GM18507 (cell line): ENCODE data around the gene TCEANC.
"Not testable (repeated sequence)": the region's sequence is repeated elsewhere in the genome, so short reads cannot be mapped to it uniquely, and the experiment has no call there.

Source experiments
- DNase-seq: peaks from one replicate; pipeline ENCODE4 v3.0.0; 2011; ENCODE audit warnings: low read depth; ENCODE audit not compliant: insufficient read length; ENCODE audit errors: extremely low spot score
- FAIRE-seq: peaks from 2 replicates; lab custom pipeline; 2011; peaks lifted over from hg19 to GRCh38; lab: Jason Lieb, UNC

Gene TCEANC

DNA sequence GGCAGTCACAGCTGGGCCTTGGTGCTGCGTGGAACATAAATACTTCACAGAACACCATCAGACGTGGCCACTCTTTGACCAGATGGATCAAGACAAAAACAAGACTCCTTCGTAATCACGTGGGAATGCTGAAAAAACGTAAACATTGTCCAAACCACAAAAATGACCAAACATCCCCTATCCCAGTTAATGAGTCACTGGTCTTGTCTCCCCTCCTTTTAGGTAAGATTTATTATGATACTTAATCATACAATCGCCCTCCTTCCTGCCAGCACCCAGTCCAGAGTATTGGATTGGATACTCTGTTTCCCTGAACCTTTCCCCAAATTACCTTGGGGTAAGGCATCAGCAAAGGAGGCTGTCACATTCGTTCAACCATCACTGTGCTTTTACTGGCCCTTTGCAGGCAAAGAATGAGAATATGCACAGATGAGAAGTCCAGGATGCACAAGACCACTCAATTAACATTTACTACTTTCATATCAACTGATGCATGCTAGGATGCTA, 601 bp upstream of the TCEANC start:
- FAIRE-seq (peak; percentile 49), DNase-seq (no peak)

GRCh38 chrX:13654116-13654515, 1.2 kb downstream of the TCEANC start:
- DNase-seq (no peak), FAIRE-seq (peak; percentile 44)

DNA sequence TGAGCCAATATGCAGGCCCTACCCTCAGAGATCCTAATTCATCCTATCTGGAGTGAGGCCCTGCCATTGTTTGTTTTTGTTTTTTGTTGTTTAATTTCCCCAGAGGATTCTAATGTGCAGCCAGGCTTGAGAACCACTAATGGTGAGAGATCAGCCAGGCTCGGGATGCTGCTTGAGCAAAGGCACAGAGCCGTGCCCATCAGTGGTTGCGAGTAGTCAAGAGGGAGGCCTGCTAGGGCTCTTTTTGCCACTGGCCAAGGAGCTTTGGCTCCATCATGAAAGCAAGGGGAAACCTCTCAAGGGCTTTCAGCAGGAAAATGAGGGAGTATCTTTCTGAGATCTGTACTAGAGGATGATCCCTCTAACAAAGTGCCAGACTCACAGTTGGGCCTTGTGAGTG, 2.7 kb downstream of the TCEANC start:
- DNase-seq (no peak), FAIRE-seq (peak; percentile 38)

DNA sequence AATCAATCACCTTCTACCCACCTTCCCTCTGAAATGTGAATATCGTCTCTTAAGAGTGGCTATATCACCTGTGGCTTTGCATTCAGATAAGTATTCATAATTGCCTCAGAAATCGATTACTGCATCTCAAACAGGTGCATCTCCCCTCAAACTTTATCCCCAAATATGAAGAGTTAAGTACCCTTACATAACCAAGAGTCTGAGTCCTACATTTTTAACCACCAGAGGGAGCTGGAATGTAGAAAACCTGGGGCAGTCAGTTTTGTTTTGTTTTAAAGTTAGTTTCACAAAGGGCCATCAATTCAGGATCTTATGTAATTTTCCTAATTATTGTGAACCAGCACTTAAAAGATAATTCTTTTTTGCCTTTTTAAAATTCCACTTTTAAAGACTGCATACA, 5.7 kb downstream of the TCEANC start:
- DNase-seq (no peak), FAIRE-seq (peak; percentile 91)

GRCh38 chrX:13659063-13659462, 6.1 kb downstream of the TCEANC start:
- DNase-seq (no peak), FAIRE-seq (no peak)

- no peak for DNase-seq
- FAIRE-seq, result peak; percentile 67
Measured at GRCh38 chrX:13661735-13662288, 8.9 kb downstream of the TCEANC start.

GRCh38 chrX:13662355-13662791, 9.4 kb downstream of the TCEANC start:
- no peak for FAIRE-seq

DNA sequence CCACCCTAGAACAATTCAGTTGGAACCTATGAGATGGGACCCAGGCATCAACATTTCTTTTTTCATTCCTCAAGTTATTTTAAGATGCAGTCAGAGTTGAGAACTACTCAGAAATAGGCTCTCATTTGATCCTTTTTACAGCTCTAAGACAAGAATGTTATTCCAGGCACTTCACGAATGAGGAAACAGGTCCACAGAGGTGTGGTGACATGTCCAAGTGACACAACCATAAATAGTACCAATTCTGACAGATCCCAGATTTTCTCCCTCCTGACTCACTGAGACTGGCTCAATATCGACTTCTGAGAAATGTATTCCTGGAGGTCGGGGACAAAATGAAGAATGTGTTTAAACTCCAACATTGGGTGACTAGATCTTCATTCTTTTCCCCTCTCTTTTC, 11.1 kb downstream of the TCEANC start:
- DNase-seq (no peak), FAIRE-seq (no peak)

More at GRCh38 chrX:13662355-13662791, 9.4 kb downstream of the TCEANC start:
- DNase-seq, result no peak

GRCh38 chrX:13666836-13667235, 13.9 kb downstream of the TCEANC start:
- FAIRE-seq (no peak), DNase-seq (no peak)

DNA sequence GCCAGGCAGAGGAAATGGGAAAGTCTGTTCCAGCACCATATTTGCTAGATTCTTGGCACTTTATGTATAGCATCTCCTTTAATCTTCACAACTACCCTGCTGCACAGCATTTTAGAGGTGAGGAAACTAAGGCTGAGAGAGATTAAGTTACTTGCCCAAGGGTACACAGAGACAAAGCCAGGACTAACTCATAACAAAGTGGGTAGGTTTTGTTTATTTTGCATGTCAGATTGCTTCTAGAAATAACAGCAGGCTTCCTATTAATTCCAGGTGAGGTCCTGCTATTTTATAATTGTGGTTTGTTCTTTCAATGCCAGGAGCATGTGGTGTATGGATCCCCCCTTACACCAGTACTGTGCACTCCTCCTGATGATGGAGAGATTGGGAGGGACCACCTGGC, 15.0 kb downstream of the TCEANC start:
- FAIRE-seq (no peak), DNase-seq (no peak)

GRCh38 chrX:13669246-13669737, 16.4 kb downstream of the TCEANC start:
- FAIRE-seq (peak; percentile 98), DNase-seq (peak; percentile 26)

DNA sequence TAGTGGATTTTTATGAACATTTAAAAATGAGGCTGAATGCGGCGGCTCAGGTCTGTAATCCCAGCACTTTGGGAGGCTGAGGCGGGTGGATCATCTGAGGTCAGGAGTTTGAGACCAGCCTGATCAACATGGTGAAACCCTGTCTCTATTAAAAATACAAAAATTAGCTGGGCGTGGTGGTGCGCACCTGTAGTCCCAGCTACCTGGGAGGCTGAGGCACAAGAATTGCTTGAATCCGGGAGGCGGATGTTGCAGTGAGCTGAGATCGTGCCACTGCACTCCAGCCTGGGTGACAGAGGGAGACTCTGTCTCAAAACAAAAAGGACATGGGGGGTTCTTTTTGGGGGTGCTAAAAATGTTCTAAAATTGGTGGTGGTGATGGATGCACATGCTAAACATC, 16.8 kb downstream of the TCEANC start:
- FAIRE-seq, DNase-seq: not testable (repeated sequence)

DNA sequence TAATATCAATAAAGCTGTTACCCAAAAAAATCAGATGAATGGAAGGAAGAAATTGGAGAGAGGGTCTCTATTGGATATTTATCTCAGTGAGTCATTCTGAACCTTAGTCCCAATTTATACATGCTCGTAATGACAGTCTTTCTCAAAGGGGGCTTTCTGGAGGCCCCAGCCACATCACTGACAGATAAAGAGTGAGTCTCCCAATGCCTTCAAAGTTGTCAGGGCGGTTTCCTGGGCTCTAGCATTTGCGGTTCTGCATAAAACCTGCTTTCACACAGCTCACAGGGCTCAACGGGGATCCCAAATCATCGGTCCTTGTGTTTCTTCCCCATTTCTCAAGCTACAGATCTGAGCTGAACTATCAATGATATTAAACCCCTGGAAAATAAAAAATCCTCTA, 17.3 kb downstream of the TCEANC start:
- FAIRE-seq, result peak; percentile 56

GRCh38 chrX:13673016-13673415, 20.1 kb downstream of the TCEANC start:
- FAIRE-seq (peak; percentile 26), DNase-seq (no peak)

More for the DNA sequence above, 17.3 kb downstream of the TCEANC start:
- no peak for DNase-seq

DNA sequence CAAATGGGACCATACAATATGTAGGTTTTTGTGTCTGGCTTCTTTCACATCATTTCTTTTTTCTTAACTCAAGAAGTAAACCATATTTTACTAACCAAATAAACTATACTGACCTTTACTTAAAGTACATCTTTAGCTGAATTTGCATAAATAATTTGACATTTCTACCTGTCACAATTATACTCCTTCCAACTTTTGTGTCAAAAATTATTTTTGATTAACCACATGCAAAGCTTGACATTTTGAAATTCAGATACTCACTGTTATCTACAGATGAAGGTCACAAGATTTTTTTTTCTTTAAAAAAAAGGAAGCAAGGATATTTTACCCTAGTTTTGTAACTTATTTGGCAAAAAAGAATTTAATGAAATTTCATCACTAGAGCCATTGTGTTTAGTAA, 23.9 kb downstream of the TCEANC start:
- FAIRE-seq (no peak), DNase-seq (no peak)

DNA sequence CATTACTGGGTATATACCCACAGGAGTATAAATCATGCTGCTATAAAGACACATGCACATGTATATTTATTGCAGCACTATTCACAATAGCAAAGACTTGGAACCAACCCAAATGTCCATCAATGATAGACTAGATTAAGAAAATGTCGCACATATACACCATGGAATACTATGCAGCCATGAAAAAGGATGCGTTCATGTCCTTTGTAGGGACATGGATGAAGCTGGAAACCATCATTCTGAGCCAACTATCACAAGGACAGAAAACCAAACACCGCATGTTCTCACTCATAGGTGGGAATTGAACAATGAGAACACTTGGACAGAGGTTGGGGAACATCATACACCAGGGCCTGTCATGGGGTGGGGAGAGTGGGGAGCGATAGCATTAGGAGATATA, 26.8 kb downstream of the TCEANC start:
- not testable (repeated sequence) for DNase-seq, FAIRE-seq

GRCh38 chrX:13681595-13681994, 28.7 kb downstream of the TCEANC start:
- no peak for FAIRE-seq
- no peak for DNase-seq

- FAIRE-seq (no peak), DNase-seq (no peak)
Measured at GRCh38 chrX:13684361-13684760, 31.4 kb downstream of the TCEANC start.

GRCh38 chrX:13685126-13685763, 32.3 kb downstream of the TCEANC start:
- FAIRE-seq, result peak; percentile 69
- DNase-seq, result no peak

DNA sequence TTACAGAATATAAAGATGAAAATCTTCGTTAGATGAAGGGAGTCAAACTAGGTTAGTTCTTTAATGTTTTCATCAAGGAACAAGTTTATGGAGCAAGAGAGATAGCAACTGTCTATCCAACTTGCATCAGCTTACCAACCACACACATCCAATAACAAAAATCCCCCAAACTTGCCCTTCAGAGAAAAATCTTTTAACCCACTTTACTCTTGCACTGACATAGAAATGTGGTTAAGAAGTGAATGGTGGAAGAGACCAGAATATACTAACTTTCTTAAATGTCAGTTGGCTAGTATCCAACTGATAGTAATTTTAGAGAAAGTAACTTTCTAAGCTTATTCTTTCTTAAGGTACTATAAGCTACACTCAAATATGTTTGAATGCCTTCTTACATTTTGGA, 34.3 kb downstream of the TCEANC start:
- FAIRE-seq, result peak; percentile 49
- no peak for DNase-seq

DNA sequence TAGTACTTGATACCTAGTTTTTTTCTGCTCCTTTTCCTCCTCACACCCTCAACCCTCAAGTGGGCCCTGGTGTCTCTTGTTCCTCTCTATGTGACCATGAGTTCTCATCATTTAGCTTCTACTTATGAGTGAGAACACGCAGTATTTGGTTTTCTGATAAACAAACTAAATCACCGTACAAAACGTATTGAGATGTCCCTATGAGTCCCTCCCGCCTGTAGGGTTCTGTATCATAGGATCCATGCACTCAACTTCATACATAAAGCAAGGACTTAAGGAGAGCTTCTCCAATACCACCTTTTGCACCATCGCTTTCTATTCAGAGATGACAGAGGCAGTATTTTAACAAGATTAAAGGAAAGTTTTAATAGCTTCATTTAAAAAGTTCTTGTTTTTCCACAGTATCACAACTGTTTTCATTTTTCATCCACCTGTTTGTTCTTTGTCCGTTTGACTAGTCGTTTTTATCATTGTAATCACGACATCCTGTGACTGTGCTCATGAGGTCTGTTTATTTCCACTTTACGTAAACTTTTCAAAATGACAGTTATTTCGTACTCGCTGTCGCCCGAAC, 35.5 kb downstream of the TCEANC start:
- DNase-seq, result no peak
- FAIRE-seq, result peak; percentile 68
